VCaP (cell line): Measurements from ENCODE around the gene H1-8.

ENCODE experiments used
- H3K27ac ChIP-seq: fragments of 450-650 bp; 2 replicates; pipeline ENCODE4 v1.5.1; 2017
- TF ChIP-seq, protein P1 (sequence below): fragments of 450-650 bp; conservative IDR thresholded peaks from 2 replicates; pipeline ENCODE4 v1.5.1; 2017; ENCODE audit warnings: mild to moderate bottlenecking, moderate library complexity

H1-8 gene

DNA sequence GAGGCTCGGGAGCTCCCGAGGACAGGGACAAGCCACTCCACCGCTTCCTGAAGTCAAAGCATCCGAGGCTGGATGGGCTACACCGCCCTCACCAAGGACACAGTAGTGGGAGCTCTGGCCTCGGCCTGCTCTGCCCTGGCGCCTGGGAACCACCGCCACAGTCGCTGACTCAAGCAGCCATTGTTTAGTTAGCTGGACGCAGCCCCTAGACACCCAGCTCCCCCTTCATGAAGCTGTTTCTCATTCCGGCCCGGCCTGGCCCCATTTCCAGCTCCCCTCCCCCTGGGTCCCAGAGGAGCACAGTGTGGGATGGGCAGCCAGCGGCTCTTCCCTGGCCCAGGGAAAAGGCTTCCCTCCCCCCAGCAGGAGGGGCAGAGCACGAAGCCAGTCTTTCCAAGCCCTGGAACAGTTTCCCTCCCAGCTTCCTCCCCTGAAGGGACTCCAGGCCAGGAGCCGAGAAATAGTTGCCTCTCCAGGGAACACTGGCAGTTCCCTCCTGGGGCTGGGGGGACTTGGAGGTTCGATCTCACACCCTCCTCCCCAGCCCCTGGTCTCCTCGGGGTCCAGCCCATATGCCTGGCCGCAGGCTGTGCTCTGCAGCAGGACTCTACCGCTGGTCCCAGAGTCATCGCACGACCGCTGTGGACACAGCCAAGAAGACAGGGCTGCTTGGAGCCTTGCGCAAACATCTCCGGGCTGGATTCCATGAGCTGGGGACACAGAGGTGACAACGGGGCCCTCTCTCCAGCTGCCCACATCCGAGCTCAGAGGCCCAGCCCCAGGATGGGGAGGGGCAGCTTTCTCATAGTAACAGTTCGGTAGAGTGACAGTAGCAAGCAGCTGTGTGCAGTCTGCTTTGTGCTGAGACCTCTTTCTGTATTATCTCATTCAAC lies 53.5 kb downstream of the H1-8 start:
- H3K27ac ChIP-seq, result no peak overlapping the region
- TF ChIP-seq, protein P1, sequence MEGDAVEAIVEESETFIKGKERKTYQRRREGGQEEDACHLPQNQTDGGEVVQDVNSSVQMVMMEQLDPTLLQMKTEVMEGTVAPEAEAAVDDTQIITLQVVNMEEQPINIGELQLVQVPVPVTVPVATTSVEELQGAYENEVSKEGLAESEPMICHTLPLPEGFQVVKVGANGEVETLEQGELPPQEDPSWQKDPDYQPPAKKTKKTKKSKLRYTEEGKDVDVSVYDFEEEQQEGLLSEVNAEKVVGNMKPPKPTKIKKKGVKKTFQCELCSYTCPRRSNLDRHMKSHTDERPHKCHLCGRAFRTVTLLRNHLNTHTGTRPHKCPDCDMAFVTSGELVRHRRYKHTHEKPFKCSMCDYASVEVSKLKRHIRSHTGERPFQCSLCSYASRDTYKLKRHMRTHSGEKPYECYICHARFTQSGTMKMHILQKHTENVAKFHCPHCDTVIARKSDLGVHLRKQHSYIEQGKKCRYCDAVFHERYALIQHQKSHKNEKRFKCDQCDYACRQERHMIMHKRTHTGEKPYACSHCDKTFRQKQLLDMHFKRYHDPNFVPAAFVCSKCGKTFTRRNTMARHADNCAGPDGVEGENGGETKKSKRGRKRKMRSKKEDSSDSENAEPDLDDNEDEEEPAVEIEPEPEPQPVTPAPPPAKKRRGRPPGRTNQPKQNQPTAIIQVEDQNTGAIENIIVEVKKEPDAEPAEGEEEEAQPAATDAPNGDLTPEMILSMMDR, result no peak

DNA sequence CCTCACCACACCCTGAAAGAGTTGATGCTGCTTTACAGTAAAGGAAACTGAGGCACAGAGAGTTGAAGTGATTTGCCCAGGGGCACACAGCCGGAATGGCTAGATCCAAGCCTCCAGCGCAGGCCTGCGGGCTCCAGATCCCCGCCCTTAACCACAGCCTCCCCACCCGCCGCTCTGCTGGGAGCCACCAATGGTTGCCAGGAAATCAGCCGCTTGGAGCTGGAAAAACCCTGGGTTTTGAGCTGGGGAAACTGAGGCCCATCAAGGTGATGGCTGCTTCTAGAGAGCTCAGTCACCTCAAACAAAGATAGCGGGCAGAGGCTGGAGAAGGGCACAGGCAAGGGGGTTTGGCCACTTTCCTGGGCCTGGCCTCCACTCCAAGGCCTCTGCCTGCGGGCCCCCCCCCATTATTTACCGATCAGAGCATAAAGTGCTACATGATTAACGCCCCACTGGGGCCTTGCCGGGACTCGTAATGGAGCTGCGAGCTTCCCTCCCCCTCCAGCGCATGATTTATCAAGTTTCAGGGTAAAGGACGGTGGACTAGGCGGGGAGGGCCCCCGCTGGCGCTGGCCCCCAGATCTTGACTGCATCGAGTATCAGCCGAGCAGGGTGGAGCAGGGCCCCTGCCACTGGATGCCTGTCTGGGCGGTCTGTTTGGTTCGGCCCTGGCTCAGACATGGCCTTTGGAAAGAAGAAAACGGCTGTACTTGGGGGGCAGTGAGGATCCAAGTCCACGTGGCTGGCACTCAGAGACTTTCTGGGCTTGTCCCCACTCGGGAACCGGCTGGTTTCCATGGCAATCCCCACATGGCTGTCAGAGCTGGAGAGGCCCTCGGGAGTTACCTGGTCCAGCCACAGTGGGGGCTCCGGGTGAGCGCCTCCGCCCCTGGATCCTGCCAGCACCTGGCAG lies 54.4 kb downstream of the H1-8 start:
- no peak overlapping the region for H3K27ac ChIP-seq
- TF ChIP-seq, protein P1, result no peak

DNA sequence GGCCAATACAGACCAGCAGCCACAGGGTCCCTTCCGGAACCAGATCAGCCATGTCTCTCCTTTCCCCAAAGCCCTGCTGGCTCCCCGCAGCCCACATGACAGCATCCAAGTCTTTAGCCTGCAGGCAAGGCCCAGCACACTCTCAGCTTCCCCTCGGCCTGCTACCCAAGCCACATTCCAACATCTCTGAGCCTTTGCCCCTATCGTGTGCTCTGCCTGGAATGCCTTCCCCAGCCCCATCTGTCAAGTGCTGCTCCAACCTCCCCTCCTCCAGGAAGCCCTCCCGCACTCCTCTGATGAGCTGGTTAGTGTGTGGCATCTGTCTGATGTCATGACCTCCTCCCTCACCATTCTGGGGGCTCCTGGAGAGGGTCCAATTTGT lies 55.0 kb downstream of the H1-8 start:
- TF ChIP-seq, protein P1, result no peak
- no peak overlapping the region for H3K27ac ChIP-seq

DNA sequence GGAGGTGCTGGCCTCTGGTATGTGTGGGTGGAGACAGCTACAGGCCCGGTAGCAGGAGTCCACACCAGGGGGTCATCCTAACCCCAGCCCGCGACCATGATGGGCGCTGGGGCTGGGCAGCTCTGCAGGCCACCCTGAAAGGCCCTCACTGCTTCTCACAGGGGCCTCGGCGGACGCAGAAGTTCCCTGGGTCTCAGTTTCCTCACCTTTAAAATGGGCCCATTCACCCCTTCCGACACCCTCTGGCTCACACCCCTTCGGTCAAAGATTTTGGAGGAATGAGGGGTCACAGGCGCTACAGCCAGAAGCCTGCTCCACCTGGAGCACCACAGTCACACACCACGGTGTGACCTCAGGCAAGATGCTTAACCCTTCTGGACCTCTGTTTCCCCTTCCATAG lies 55.5 kb downstream of the H1-8 start:
- no peak overlapping the region for H3K27ac ChIP-seq
- TF ChIP-seq, protein P1, result no peak

DNA sequence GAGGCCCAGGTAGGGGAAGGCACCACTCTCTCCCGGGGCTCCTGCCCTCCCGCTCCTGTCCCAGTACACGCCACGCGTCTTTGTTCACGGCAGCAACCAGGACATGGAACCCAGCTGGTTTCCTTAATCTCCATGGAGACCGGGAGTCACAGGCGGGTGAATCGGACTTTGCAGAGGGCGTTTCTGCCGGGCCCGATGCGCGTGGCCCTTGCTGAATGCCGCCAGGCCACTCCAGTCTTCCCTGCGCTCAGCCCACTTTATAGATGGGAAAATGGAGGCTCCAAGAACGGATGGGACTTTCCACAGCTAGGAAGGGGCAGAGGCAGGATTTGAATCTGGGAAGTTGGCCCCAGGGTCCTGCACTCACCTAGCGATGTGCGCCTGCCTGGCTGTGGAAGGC lies 56.1 kb downstream of the H1-8 start:
- no peak overlapping the region for H3K27ac ChIP-seq
- TF ChIP-seq, protein P1, result no peak

DNA sequence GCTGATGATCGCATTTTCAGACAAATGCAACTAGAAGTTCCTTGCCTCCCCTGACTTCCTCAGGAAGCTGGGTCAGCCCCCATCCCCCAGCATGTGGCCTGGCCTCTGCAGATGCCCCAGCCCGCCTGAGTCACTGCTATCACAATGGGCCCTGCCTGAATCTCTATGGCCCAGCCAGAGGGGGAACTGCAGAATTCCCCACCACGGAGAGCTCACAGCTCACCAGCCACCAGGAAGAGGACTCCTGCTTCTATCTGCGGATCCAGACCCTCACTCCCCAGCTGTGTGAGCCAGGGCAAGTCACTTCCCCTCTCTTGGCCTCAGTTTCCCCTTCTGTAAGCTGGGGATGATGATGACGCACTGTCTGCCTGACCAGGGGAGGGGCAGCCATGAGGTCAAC lies 56.6 kb downstream of the H1-8 start:
- TF ChIP-seq, protein P1, result no peak
- no peak overlapping the region for H3K27ac ChIP-seq

DNA sequence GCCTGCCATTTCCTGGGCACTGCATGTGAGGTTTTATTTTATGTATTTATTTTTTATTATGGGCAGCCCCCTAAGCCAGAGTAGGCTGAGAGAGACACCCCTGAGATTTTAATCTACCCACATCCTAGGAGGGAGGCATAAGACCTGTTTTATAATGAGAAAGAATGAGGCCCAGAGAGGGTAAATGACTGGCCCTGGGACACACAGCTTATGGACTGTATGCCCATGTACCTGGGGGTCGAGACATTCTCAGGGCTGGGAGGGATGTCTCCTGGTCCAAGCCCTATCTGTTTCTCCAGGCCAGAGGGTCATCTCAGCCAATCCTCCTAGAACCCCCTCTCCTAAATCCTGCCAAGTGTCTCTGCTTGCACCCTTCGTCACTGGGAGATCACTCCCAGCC lies 57.4 kb downstream of the H1-8 start:
- no peak overlapping the region for H3K27ac ChIP-seq
- TF ChIP-seq, protein P1, result no peak
